SJSA1 (cell line): Measurements from ENCODE around the gene LDHAL6B. TPM values are rescaled to one million over a fixed set of nuclear protein-coding genes. Genes with fewer than 3 reads are reported as not detected.
A peak's percentile ranks its signal among the peaks of the same experiment; 100 is the strongest.

Experiments used
- DNase-seq, 2 experiments: peaks; one replicate each; pipeline ENCODE4 v3.0.0-alpha.2; 2015 to 2020; ENCODE audit warnings: low spot score in 2 of 2, low read depth in 1 of 2
- H3K27ac ChIP-seq: fragments of 250-450 bp; sonication (Bioruptor Pico); 2 replicates; pipeline ENCODE4 v1.5.1; 2020; ENCODE audit warnings: mild to moderate bottlenecking, moderate library complexity
- H3K27me3 ChIP-seq: fragments of 250-450 bp; sonication (Bioruptor Pico); replicated peaks from 2 replicates; pipeline ENCODE4 v1.5.1; 2020; ENCODE audit warnings: mild to moderate bottlenecking, moderate library complexity
- H3K36me3 ChIP-seq: fragments of 250-450 bp; sonication (Bioruptor Pico); 2 replicates; pipeline ENCODE4 v1.5.1; 2020; ENCODE audit warnings: mild to moderate bottlenecking
- H3K4me1 ChIP-seq: fragments of 250-450 bp; sonication (Bioruptor Pico); replicated peaks from 2 replicates; pipeline ENCODE4 v1.6.1; 2021; ENCODE audit warnings: mild to moderate bottlenecking
- H3K4me3 ChIP-seq: fragments of 250-450 bp; sonication (Bioruptor Pico); 2 replicates; pipeline ENCODE4 v1.5.1; 2020; ENCODE audit warnings: mild to moderate bottlenecking
- H3K9me3 ChIP-seq: fragments of 250-450 bp; sonication (Bioruptor Pico); replicated peaks from 2 replicates; pipeline ENCODE4 v1.5.1; 2020; ENCODE audit warnings: mild to moderate bottlenecking
- total RNA-seq: library from RNA; depleted of rRNA; stranded (reverse); fragments of >200 nt; shearing (Covaris generic); gene quantifications from 2 replicates; pipeline ENCODE4 v1.2.3, GENCODE V29; 2014

Gene LDHAL6B
- total RNA-seq, 1 experiment from 2014 or later: not detected

GRCh38 chr15:59237924-59238331 lies 31.3 kb downstream of the LDHAL6B start:
- DNase-seq: no peak
- Histone ChIP-seq H3K9me3 (no peaks in the 10 kb centered on the region), H3K27me3 (no peaks in the 10 kb centered on the region), H3K27ac (no peak overlapping the region), H3K4me1 (peaks cover 10% of the 10 kb centered on the region), H3K36me3 (peaks cover 17% of the 10 kb centered on the region; the same call in 1 of the 2 replicates), H3K4me3 (no peak overlapping the region)

GRCh38 chr15:59240036-59240435 lies 33.4 kb downstream of the LDHAL6B start:
- Histone ChIP-seq H3K4me1 (0 out of 2 replicates have a peak, but pooled peaks cover 3% of the 10 kb centered on the region), H3K36me3 (peaks cover 28% of the 10 kb centered on the region), H3K9me3 (no peaks in the 10 kb centered on the region), H3K4me3 (no peak overlapping the region), H3K27ac (no peak overlapping the region), H3K27me3 (no peaks in the 10 kb centered on the region)
- no peak for DNase-seq

DNA sequence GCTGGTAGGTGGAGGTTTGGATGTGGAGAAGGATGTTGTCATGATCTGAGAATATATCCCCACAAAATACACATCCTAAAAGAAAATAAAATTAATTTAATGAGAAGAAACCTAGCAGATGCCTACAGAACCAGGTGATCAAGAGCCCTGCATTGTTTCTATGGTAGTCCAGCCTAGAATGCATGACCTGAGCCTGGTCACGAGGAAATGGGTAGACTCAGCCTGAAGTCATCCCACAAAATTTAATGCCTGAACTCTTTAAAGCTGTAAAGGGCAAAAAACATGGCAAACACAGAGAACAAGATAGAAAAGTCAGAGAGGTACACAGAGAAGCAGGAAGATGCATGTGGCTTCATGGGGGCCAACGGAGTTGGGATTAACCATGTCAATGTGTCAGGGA lies 36.0 kb downstream of the LDHAL6B start:
- Histone ChIP-seq H3K36me3 (peaks cover 42% of the 10 kb centered on the region), H3K27ac (no peak overlapping the region), H3K4me1 (0 out of 2 replicates have a peak, but pooled peaks cover 6% of the 10 kb centered on the region), H3K27me3 (no peaks in the 10 kb centered on the region), H3K9me3 (no peaks in the 10 kb centered on the region), H3K4me3 (no peak overlapping the region)
- no peak for DNase-seq

- Histone ChIP-seq H3K4me1 (0 out of 2 replicates have a peak, but pooled peaks cover 4% of the 10 kb centered on the region), H3K27ac (no peak overlapping the region), H3K9me3 (no peaks in the 10 kb centered on the region), H3K36me3 (peaks cover 37% of the 10 kb centered on the region), H3K27me3 (no peaks in the 10 kb centered on the region), H3K4me3 (no peak overlapping the region)
- DNase-seq: no peak
These were observed 37.0 kb downstream of the LDHAL6B start for GRCh38 chr15:59243622-59244021.

DNA sequence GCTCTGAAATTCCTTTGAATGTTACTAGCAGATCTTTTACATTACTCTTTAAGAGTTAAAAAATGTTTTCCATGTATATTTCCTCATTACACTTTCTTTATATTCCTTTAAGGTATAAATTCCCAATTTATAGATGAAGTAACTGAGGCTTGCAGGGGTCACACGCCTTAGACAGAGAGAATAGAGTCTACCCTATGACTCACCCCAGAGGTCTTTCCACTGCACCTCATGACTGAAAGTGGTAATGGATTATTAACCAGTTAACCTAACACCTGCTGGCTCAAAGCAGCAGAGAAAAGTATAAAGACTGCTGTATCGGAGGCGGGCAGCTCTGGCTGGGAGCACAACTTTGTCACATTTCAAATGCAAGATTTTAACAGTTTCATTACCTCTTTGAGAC lies 37.7 kb downstream of the LDHAL6B start:
- peaks cover 37% of the 10 kb centered on the region for H3K36me3 ChIP-seq
- 0 out of 2 replicates have a peak, but pooled peaks cover 4% of the 10 kb centered on the region for H3K4me1 ChIP-seq
- H3K27ac ChIP-seq: no peak overlapping the region
- no peak for DNase-seq
- no peaks in the 10 kb centered on the region for H3K27me3 ChIP-seq
- H3K9me3 ChIP-seq: no peaks in the 10 kb centered on the region
- H3K4me3 ChIP-seq: no peak overlapping the region

DNA sequence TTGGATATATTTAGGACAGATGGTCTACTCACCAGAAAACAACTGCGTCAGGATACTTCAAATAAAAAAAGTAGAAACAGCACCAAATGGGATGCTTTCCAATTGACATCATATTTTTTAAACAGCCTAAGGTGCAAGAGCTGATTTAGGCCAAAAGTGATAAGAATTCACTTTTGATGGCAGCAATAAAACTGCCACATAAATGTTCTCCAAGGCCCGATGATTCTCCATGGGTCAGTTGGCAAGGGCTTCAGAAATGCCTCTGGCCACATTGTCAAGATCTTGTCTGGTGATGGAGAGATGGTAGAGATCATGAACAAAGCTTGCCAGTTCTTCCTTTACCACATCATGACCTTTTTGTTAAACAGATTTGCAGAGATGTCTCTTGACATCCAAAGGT lies 38.9 kb downstream of the LDHAL6B start:
- Histone ChIP-seq H3K36me3 (peaks cover 37% of the 10 kb centered on the region), H3K27me3 (no peaks in the 10 kb centered on the region), H3K4me3 (no peak overlapping the region), H3K27ac (no peak overlapping the region), H3K4me1 (0 out of 2 replicates have a peak, but pooled peaks cover 4% of the 10 kb centered on the region), H3K9me3 (no peaks in the 10 kb centered on the region)
- no peak for DNase-seq

- Histone ChIP-seq H3K9me3 (no peaks in the 10 kb centered on the region), H3K36me3 (peaks cover 37% of the 10 kb centered on the region), H3K27me3 (no peaks in the 10 kb centered on the region), H3K27ac (no peak overlapping the region), H3K4me1 (0 out of 2 replicates have a peak, but pooled peaks cover 4% of the 10 kb centered on the region), H3K4me3 (no peak overlapping the region)
- peak; percentile 61 to 70 for DNase-seq
These were observed 40.7 kb downstream of the LDHAL6B start for GRCh38 chr15:59247364-59247763.

- no peaks in the 10 kb centered on the region for H3K9me3 ChIP-seq
- H3K4me1 ChIP-seq: 0 out of 2 replicates have a peak, but pooled peaks cover 4% of the 10 kb centered on the region
- no peak overlapping the region for H3K27ac ChIP-seq
- DNase-seq: no peak
- H3K36me3 ChIP-seq: peaks cover 25% of the 10 kb centered on the region
- no peaks in the 10 kb centered on the region for H3K27me3 ChIP-seq
- no peak overlapping the region for H3K4me3 ChIP-seq
These were observed 43.2 kb downstream of the LDHAL6B start for GRCh38 chr15:59249816-59250215.

DNA sequence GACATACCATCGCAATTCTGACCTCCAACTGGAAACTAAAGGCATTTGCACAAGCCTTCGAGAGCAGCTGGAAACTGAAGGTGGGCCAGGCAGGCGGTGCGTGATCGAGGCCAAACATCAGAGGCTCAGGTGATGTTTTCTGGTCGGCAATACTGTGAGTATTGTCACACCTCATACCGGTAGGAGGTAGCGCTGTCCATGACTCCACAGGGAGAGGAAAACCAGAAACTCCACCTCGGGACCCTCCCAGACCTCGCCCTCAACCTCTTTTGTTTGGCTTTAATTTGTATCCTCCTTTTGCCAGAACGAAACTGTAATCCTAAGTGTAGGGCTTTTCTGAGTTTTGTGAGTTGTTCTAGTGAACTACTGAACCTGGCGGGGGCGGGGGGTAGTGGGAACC lies 43.6 kb downstream of the LDHAL6B start:
- Histone ChIP-seq H3K36me3 (peaks cover 26% of the 10 kb centered on the region), H3K27ac (no peak overlapping the region), H3K4me1 (0 out of 2 replicates have a peak, but pooled peaks cover 4% of the 10 kb centered on the region), H3K27me3 (no peaks in the 10 kb centered on the region), H3K4me3 (no peak overlapping the region), H3K9me3 (no peaks in the 10 kb centered on the region)
- no peak for DNase-seq

GRCh38 chr15:59251001-59251845 lies 44.6 kb downstream of the LDHAL6B start:
- no peaks in the 10 kb centered on the region for H3K9me3 ChIP-seq
- H3K4me1 ChIP-seq: 0 out of 2 replicates have a peak, but pooled peaks cover 4% of the 10 kb centered on the region
- H3K27me3 ChIP-seq: no peaks in the 10 kb centered on the region
- H3K27ac ChIP-seq: no peak overlapping the region
- no peak for DNase-seq
- H3K36me3 ChIP-seq: peaks cover 28% of the 10 kb centered on the region
- H3K4me3 ChIP-seq: no peak overlapping the region

GRCh38 chr15:59252137-59252536 lies 45.5 kb downstream of the LDHAL6B start:
- H3K4me1 ChIP-seq: 0 out of 2 replicates have a peak, but pooled peaks cover 4% of the 10 kb centered on the region
- H3K36me3 ChIP-seq: peaks cover 20% of the 10 kb centered on the region
- no peak overlapping the region for H3K27ac ChIP-seq
- no peak overlapping the region for H3K4me3 ChIP-seq
- no peak for DNase-seq
- no peaks in the 10 kb centered on the region for H3K9me3 ChIP-seq
- no peaks in the 10 kb centered on the region for H3K27me3 ChIP-seq

- no peak overlapping the region for H3K4me3 ChIP-seq
- H3K27me3 ChIP-seq: no peaks in the 10 kb centered on the region
- no peak overlapping the region for H3K27ac ChIP-seq
- DNase-seq: no peak
- H3K4me1 ChIP-seq: no peaks in the 10 kb centered on the region
- H3K9me3 ChIP-seq: no peaks in the 10 kb centered on the region
- H3K36me3 ChIP-seq: peaks cover 25% of the 10 kb centered on the region
These were observed 49.2 kb downstream of the LDHAL6B start for GRCh38 chr15:59255680-59256336.

GRCh38 chr15:59256482-59256881 lies 49.8 kb downstream of the LDHAL6B start:
- Histone ChIP-seq H3K4me1 (no peaks in the 10 kb centered on the region), H3K9me3 (no peaks in the 10 kb centered on the region), H3K4me3 (no peak overlapping the region), H3K27ac (no peak overlapping the region), H3K36me3 (peaks cover 22% of the 10 kb centered on the region), H3K27me3 (no peaks in the 10 kb centered on the region)
- no peak for DNase-seq

DNA sequence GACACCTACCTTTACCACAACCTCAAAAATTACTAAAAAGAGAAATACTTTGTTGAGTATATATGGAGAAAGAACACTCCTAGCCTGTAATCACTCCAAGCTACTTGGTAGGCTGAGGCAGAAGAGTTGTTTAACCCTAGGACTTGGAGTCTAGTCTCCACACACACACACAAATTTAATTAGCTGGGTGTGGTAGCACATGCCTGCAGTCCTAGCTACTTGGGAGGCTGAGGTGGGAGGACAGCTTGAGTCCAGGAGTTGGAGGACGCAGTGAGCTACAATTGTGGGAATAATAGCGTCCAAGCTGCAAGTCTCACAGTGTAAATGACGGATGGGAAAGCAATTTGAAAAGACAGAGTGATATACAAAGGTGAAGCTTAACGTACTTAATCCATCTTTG lies 50.5 kb downstream of the LDHAL6B start:
- DNase-seq: no peak
- H3K27ac ChIP-seq: no peak overlapping the region
- peaks cover 22% of the 10 kb centered on the region for H3K36me3 ChIP-seq
- H3K4me3 ChIP-seq: no peak overlapping the region
- H3K9me3 ChIP-seq: no peaks in the 10 kb centered on the region
- no peaks in the 10 kb centered on the region for H3K4me1 ChIP-seq
- no peaks in the 10 kb centered on the region for H3K27me3 ChIP-seq
